NCI-H128 (cell line): ENCODE results near the gene ELFN1.
A peak's percentile ranks its signal among the peaks of the same experiment; 100 is the strongest.

Source experiments
- DNase-seq: peaks from one replicate; lab custom pipeline; 2025; ENCODE audit not compliant: unreplicated experiment; lab: John Stamatoyannopoulos, UW

ELFN1 gene

GRCh38 chr7:1642291-1642731 lies 27.8 kb upstream of the ELFN1 start:
- DNase-seq, result no peak

GRCh38 chr7:1643270-1644092 lies 26.6 kb upstream of the ELFN1 start:
- DNase-seq, result no peak

- DNase-seq, result no peak
Measured at GRCh38 chr7:1644341-1645070, 25.6 kb upstream of the ELFN1 start.

GRCh38 chr7:1645071-1645409 lies 25.0 kb upstream of the ELFN1 start:
- DNase-seq, result no peak

- no peak for DNase-seq
Measured at GRCh38 chr7:1645476-1645875, 24.6 kb upstream of the ELFN1 start.

- no peak for DNase-seq
Measured at GRCh38 chr7:1646391-1646790, 23.7 kb upstream of the ELFN1 start.

GRCh38 chr7:1646957-1647891 lies 22.9 kb upstream of the ELFN1 start:
- DNase-seq, result peak; percentile 43

- DNase-seq, result no peak
Measured at GRCh38 chr7:1647961-1648672, 22.0 kb upstream of the ELFN1 start.

GRCh38 chr7:1649751-1650326 lies 20.2 kb upstream of the ELFN1 start:
- no peak for DNase-seq

GRCh38 chr7:1650363-1651030 lies 19.6 kb upstream of the ELFN1 start:
- DNase-seq, result no peak

GRCh38 chr7:1651031-1651446 lies 19.0 kb upstream of the ELFN1 start:
- DNase-seq, result no peak

GRCh38 chr7:1651891-1652290 lies 18.2 kb upstream of the ELFN1 start:
- no peak for DNase-seq

GRCh38 chr7:1653500-1653899 lies 16.6 kb upstream of the ELFN1 start:
- no peak for DNase-seq

GRCh38 chr7:1654111-1654510 lies 16.0 kb upstream of the ELFN1 start:
- DNase-seq, result no peak

GRCh38 chr7:1654738-1655475 lies 15.2 kb upstream of the ELFN1 start:
- DNase-seq, result no peak

- DNase-seq, result no peak
Measured at GRCh38 chr7:1659696-1660095, 10.4 kb upstream of the ELFN1 start.

- no peak for DNase-seq
Measured at GRCh38 chr7:1661461-1661860, 8.6 kb upstream of the ELFN1 start.

GRCh38 chr7:1662101-1662500 lies 8.0 kb upstream of the ELFN1 start:
- no peak for DNase-seq

GRCh38 chr7:1662767-1663166 lies 7.3 kb upstream of the ELFN1 start:
- DNase-seq, result no peak
